GM19099 (cell line): ENCODE measurements around the gene LRRC75B.
"Not testable (repeated sequence)": the region's sequence is repeated elsewhere in the genome, so short reads cannot be mapped to it uniquely, and the experiment has no call there.

Source experiments
- POLR2A ChIP-seq: IDR thresholded peaks from 3 replicates; pipeline ENCODE4 v1.6.1; 2011; ENCODE audit warnings: low read depth; ENCODE audit not compliant: insufficient read length; ENCODE audit errors: extremely low read depth

LRRC75B gene

GRCh38 chr22:24592851-24593558, at the start of gene LRRC75B:
LRRC75B (minus strand) TSS chr22:24593073; CDS start chr22:24593039, 34 bp downstream.
- peak; percentile 54 for TF ChIP-seq POLR2A

- peak; percentile 57 for TF ChIP-seq POLR2A
Measured at GRCh38 chr22:24607429-24607983, 14.6 kb upstream of the LRRC75B start.

GRCh38 chr22:24602847-24603769, 10.2 kb upstream of the LRRC75B start, which contains the start of gene GGT1:
GGT1 (plus strand) TSS chr22:24603193; CDS start chr22:24611082, 7,889 bp downstream.
- TF ChIP-seq POLR2A, result not testable (repeated sequence)

- TF ChIP-seq POLR2A, result no peak
Measured at GRCh38 chr22:24601217-24602104, 8.6 kb upstream of the LRRC75B start.

- TF ChIP-seq POLR2A, result no peak
Measured at GRCh38 chr22:24599514-24599913, 6.6 kb upstream of the LRRC75B start.

GRCh38 chr22:24595863-24596262, 3.0 kb upstream of the LRRC75B start:
- TF ChIP-seq POLR2A, result no peak

- no peak for TF ChIP-seq POLR2A
Measured at GRCh38 chr22:24595228-24595627, 2.4 kb upstream of the LRRC75B start.

GRCh38 chr22:24594569-24595120, 1.8 kb upstream of the LRRC75B start:
- no peak for TF ChIP-seq POLR2A

- TF ChIP-seq POLR2A, result no peak
Measured at GRCh38 chr22:24593836-24594568, 1.1 kb upstream of the LRRC75B start.

GRCh38 chr22:24592058-24592850, 619 bp downstream of the LRRC75B start:
- no peak for TF ChIP-seq POLR2A

GRCh38 chr22:24591286-24591830, 1.5 kb downstream of the LRRC75B start:
- no peak for TF ChIP-seq POLR2A

- no peak for TF ChIP-seq POLR2A
Measured at GRCh38 chr22:24590596-24591173, 2.2 kb downstream of the LRRC75B start.
